Measurements from ENCODE around the gene PPCS. TPM values are rescaled to one million over a fixed set of nuclear protein-coding genes. Genes with fewer than 3 reads are reported as not detected.
A peak's percentile ranks its signal among the peaks of the same experiment; 100 is the strongest.
"Not testable (repeated sequence)": the region's sequence is repeated elsewhere in the genome, so short reads cannot be mapped to it uniquely, and the experiment has no call there.

PPCS gene
- total RNA-seq, 1 donor from 2014 or later, result 32.6 TPM

DNA sequence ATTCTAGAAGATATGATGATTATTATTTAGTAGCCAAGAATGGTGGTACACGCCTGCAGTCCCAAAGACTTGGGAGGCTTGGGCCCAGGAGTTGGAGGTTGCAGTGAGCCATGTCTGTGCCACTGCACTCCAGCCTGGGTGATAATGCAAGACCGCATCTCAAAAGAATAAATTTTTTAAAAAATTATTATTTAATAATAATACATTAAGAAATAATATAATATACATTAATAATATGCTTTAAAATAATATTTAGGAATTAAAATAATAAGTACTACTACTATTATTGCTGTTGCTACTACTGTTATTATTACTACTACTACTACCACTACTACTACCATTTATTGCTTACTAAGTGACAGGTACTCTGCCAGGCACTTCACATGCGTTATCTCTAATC, 33.9 kb downstream of the PPCS start:
- TF ChIP-seq, protein P1, sequence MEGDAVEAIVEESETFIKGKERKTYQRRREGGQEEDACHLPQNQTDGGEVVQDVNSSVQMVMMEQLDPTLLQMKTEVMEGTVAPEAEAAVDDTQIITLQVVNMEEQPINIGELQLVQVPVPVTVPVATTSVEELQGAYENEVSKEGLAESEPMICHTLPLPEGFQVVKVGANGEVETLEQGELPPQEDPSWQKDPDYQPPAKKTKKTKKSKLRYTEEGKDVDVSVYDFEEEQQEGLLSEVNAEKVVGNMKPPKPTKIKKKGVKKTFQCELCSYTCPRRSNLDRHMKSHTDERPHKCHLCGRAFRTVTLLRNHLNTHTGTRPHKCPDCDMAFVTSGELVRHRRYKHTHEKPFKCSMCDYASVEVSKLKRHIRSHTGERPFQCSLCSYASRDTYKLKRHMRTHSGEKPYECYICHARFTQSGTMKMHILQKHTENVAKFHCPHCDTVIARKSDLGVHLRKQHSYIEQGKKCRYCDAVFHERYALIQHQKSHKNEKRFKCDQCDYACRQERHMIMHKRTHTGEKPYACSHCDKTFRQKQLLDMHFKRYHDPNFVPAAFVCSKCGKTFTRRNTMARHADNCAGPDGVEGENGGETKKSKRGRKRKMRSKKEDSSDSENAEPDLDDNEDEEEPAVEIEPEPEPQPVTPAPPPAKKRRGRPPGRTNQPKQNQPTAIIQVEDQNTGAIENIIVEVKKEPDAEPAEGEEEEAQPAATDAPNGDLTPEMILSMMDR (conservative IDR thresholded peaks at IDR 0.05), result no peak
- peaks cover 17% of the 10 kb centered on the region for H3K36me3 Mint-ChIP-seq (ENCODE audit: low read depth)
- no peaks in the 10 kb centered on the region for H3K4me1 Mint-ChIP-seq
- peaks cover 2% of the 10 kb centered on the region for H3K9me3 Mint-ChIP-seq
- no peak overlapping the region for H3K27ac Mint-ChIP-seq (ENCODE audit: unreplicated experiment)
- no peak overlapping the region for H3K4me3 Mint-ChIP-seq
- H3K27me3 Mint-ChIP-seq (ENCODE audit: low read depth), result no peaks in the 10 kb centered on the region
- no peak for DNase-seq (ENCODE audit: low read depth, low spot score)

DNA sequence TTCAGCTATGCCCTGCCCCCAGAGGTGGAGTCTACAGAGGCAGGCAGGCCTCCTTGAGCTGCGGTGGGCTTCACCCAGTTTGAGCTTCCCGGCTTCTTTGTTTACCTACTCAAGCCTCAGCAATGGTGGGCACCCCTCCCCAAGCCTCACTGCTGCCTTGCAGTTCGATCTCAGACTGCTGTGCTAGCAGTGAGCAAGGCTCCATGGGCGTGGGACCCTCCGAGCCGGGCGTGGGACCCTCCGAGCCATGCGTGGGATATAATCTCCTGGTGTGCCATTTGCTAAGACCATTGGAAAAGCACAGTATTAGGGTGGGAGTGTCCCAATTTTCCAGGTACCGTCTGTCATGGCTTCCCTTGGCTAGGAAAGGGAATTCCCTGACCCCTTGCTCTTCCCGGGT, 45.7 kb downstream of the PPCS start:
- H3K4me1 Mint-ChIP-seq; H3K27ac Mint-ChIP-seq (ENCODE audit: unreplicated experiment); DNase-seq (ENCODE audit: low read depth, low spot score); H3K27me3 Mint-ChIP-seq (ENCODE audit: low read depth); H3K4me3 Mint-ChIP-seq: not testable (repeated sequence)
- H3K9me3 Mint-ChIP-seq, result peaks cover 17% of the 10 kb centered on the region
- peaks cover 49% of the 10 kb centered on the region for H3K36me3 Mint-ChIP-seq (ENCODE audit: low read depth)

DNA sequence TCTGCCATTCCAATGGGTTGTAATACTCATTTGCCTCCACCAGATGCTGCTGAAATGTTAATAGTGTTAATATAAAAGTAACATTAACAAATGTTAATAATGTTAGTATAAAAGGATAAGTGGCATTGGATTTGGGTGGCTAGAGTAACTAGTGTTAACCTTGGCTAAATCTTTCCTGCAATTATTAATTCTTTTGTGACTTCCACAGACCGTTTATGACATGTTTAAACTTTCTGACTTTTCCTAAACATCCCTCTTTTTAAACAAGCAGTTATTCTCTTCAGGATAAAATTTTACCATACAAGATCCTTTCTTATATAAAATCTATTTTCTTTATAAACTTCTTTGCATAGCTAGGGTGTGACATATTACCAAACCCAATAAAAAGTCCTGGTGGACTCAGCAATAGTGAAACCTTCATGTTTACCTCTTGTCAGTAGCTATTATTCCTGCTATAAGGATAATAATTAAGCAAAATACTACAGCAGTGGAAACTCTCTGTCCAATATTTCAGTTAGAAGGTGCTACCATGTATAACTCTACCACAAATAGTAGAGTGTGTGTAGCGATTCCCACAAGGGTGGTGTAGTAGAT, 48.3 kb downstream of the PPCS start:
- Mint-ChIP-seq H3K4me3 (no peak overlapping the region), H3K36me3 (ENCODE audit: low read depth) (peaks cover 58% of the 10 kb centered on the region), H3K9me3 (peaks cover 21% of the 10 kb centered on the region), H3K27me3 (ENCODE audit: low read depth) (no peaks in the 10 kb centered on the region), H3K27ac (ENCODE audit: unreplicated experiment) (no peak overlapping the region), H3K4me1 (no peaks in the 10 kb centered on the region)
- no peak for DNase-seq (ENCODE audit: low read depth, low spot score)
- TF ChIP-seq, protein P1 (conservative IDR thresholded peaks at IDR 0.05), result peak; percentile 25

DNA sequence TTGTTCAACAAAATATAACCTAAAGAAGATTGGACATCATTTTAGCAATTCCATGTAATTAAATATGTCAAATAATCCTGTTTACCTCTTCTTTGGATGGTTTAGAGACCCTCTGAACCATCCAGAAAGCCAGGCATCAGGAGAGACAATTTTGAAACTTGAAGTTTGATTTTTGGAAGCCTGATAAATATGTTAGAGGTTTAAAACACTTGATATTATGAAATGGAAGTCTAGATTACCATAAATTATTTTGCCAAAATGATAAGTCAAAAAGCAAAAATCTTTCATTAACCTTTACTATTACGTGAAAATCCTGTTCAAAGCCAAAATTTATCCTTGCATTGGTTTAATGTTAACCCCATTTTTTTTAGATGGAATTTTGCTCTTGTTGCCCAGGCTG, 50.2 kb downstream of the PPCS start:
- peaks cover 65% of the 10 kb centered on the region for H3K36me3 Mint-ChIP-seq (ENCODE audit: low read depth)
- H3K9me3 Mint-ChIP-seq, result peaks cover 33% of the 10 kb centered on the region

More for the DNA sequence above, 50.2 kb downstream of the PPCS start:
- H3K4me1 Mint-ChIP-seq, result no peaks in the 10 kb centered on the region
- no peak overlapping the region for H3K27ac Mint-ChIP-seq (ENCODE audit: unreplicated experiment)
- no peak overlapping the region for H3K4me3 Mint-ChIP-seq
- DNase-seq (ENCODE audit: low read depth, low spot score), result no peak
- TF ChIP-seq, protein P1 (conservative IDR thresholded peaks at IDR 0.05), result no peak
- H3K27me3 Mint-ChIP-seq (ENCODE audit: low read depth), result no peaks in the 10 kb centered on the region

Other genes with a start within 250 kb of the PPCS start
- gene FOXJ3, start 121.3 kb upstream of the PPCS start, total RNA-seq, result 40.2 and 42.7 TPM in 2 replicates
- 2.7 and 3.4 TPM in 2 replicates for gene RIMKLA, start 75.8 kb upstream of the PPCS start, total RNA-seq
- gene ZMYND12, start 521 bp upstream of the PPCS start, total RNA-seq, result 0.61 and 0.68 TPM in 2 replicates
- 6.9 and 7.5 TPM in 2 replicates for gene CCDC30, start 6.7 kb downstream of the PPCS start, total RNA-seq
- gene PPIH, start 201.9 kb downstream of the PPCS start, total RNA-seq, result 69.2 and 75.2 TPM in 2 replicates
- 1,242 and 1,309 TPM in 2 replicates for gene YBX1, start 225.9 kb downstream of the PPCS start, total RNA-seq

All from neural crest cell (in vitro differentiated cells).